Astrocyte of the cerebellum (primary cell): Measurements from ENCODE around the gene MMP28.

Experiments
- DNase-seq: peaks from one replicate; pipeline ENCODE4 v3.0.0-alpha.2; 2011; ENCODE audit warnings: low read depth
- H3K4me3 ChIP-seq: 2 replicates; pipeline ENCODE4 v1.5.1; 2011; ENCODE audit warnings: mild to moderate bottlenecking, low read depth, low read length, moderate library complexity
- in situ Hi-C: cut with HindIII; loops from 2 replicates; pipeline ENCODE4 v1.10.0; 2017; ENCODE audit warnings: low sequenced_read_pairs
- TF ChIP-seq, protein P1 (sequence below): IDR thresholded peaks from 2 replicates; pipeline ENCODE4 v1.5.1; 2012; ENCODE audit warnings: low read length, low read depth, moderate library complexity, mild to moderate bottlenecking; ENCODE audit errors: missing control alignments

Gene MMP28

DNA sequence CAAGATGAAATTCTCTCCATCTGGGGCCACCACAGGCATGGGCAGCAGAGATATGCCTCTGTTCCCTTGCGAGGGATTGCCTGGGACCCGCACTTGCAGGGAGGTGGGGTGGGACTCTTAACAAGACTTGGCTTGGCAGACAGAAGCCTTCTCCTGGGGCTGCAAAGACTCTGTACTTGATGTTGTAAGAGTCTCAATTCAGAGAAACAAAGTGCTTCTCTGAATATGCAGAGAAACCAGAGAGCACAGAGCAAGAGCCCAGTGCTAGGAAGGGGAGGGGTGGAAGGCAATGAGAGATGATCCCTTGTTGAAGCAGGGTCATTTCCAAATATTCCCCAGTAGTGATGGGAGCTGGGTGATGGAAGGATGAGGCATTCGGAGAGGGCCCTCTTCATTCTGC is 2.2 kb downstream of the MMP28 start:
- in situ Hi-C loops = no loop called here
- no peak for DNase-seq
- TF ChIP-seq, protein P1, sequence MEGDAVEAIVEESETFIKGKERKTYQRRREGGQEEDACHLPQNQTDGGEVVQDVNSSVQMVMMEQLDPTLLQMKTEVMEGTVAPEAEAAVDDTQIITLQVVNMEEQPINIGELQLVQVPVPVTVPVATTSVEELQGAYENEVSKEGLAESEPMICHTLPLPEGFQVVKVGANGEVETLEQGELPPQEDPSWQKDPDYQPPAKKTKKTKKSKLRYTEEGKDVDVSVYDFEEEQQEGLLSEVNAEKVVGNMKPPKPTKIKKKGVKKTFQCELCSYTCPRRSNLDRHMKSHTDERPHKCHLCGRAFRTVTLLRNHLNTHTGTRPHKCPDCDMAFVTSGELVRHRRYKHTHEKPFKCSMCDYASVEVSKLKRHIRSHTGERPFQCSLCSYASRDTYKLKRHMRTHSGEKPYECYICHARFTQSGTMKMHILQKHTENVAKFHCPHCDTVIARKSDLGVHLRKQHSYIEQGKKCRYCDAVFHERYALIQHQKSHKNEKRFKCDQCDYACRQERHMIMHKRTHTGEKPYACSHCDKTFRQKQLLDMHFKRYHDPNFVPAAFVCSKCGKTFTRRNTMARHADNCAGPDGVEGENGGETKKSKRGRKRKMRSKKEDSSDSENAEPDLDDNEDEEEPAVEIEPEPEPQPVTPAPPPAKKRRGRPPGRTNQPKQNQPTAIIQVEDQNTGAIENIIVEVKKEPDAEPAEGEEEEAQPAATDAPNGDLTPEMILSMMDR = no peak
- no peak overlapping the region for H3K4me3 ChIP-seq

DNA sequence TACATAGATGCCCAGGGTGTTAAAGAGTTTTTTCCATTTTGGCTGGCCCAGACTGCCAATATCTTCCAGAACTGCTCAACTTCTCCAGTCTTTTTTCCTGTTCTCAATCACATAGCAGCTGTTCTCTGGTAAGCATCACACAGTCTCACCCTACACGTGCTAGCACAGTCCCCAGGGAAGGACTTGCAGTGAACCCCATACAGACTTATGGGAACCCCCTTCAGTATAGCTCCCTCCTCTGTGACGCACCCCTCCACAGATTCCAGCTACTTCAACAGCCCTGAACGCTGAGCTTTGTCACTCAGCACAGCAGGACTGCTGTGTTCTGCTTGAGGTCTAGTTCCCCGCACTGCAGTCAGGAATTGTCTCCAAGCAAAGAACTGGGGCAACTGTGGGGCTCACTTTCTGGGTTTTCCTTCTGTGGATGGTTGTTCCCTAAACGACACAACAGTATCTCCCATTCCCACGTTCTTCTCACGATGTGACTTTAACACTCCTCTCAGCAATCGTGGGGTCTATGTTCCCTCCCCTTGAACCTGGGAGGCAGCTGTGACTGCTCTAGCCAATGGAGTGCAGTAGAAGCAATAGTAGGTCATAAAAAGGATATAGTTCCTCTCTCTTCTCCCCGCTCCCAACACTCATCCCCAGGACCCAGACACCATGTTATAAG is 3.6 kb downstream of the MMP28 start:
- no peak for DNase-seq
- H3K4me3 ChIP-seq = no peak overlapping the region
- in situ Hi-C loops = no loop called here
- TF ChIP-seq, protein P1 = no peak

DNA sequence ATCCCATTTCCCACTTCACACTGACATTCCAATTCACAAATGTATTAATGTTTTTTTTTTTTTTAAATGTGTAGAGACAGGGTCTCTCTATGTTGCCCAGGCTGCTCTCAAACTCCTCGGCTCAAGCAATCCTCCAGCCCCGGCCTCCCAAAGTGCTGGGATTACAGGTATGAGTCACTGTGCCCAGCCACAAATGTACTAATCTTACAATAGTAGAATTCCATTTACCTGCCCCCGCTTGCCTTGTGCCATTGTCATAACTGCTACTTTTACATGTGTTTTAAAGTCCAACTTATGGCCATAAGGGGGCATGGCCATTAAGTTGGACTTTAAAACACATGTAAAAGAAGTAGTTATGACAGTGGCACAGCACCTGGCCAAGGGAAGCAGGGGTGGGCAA is 4.6 kb downstream of the MMP28 start:
- no peak overlapping the region for H3K4me3 ChIP-seq
- in situ Hi-C loops = no loop called here
- DNase-seq = no peak
- TF ChIP-seq, protein P1 = no peak

DNA sequence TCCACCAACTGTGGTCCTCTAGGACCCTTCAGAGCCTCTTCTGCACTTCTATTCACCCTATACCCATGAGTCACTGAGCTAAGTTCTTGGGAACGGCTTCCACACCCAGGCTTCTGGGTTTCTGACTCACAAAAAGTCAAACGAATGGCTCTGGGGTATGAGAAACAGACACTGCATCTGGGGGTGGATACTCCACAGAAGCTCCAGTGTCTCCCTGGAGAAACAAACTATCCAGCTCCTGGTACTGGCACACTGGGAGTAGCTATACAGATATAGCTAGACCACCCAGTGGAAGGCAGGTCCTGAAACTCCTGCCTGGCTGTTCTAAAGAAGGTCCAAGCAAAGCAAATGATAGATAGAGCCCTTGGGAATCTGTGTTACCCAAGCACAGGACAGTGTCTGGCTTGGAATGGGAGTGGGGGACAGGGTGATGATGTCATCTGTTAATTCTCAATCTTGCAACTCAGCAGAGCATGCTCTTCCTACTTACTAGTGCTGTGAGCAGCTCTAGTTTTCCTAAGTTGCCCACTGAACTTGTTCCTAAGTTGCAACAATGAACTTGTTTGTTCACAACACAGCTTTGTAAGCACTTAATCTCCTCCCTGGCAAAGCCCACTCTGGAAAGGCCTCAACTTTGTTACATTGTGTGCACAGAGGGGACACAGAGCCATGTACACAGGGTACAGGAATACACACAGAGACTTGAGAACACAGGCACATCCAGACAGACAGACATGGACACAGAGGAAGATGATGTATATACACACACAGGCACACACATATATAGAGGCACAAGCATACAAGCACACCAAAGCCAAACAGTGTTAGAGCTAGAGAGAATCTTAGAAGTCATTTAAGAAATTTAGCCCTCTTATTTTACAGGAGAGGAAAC is 6.7 kb downstream of the MMP28 start:
- in situ Hi-C loops = no loop called here
- no peak overlapping the region for H3K4me3 ChIP-seq
- DNase-seq = no peak

DNA sequence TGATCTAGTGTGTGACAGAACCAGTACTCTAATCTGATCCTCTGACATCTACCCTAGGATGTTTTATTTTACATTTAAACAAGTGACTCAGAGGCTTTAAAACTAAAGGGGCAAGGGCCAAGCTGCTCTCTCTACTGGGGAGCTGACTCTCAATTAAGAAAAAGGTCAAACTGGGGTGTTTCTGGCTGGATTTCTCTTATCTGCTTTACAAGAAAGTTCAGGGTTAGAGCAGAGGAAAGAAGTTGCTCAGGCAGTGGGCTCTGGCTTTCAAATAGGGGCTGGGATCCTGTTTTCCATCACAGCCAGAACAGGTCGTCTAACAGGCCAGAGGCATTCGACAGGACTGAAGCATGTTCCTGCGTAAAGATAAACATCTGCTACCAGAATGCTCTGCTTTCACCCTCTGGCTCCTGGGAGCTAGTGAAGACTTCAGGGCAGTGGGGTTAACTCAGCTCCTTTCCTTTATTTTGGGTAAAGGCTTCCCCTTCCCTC is 8.5 kb downstream of the MMP28 start:
- in situ Hi-C loops = no loop called here
- H3K4me3 ChIP-seq = no peak overlapping the region
- TF ChIP-seq, protein P1 = no peak
- DNase-seq = no peak

More for the DNA sequence above, 6.7 kb downstream of the MMP28 start:
- TF ChIP-seq, protein P1 = no peak

DNA sequence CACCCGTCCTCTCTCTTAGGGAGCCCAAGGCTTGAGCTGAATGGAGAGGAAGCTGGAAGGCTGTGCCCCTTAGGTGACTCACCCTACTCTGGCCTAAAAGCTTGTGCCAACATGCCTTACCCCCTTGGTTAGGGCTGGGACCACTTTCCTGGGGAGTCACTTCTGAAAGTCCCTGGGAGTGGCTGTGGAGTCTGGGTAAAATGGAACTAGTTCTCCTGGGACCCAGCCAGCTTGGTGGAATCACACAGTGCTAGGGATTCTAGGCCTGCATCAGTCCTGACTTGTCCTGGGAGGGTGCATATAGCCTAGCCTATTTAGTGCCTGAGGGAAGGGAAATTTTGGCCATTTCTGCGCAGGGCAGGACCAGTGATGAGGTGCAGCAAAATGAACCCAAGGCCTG is 10.5 kb downstream of the MMP28 start:
- TF ChIP-seq, protein P1 = no peak
- DNase-seq = no peak
- in situ Hi-C loops = no loop called here
- H3K4me3 ChIP-seq = no peak overlapping the region
